IMR-90 (cell line): ENCODE results near the gene C1QC. TPM values are rescaled to one million over a fixed set of nuclear protein-coding genes. Genes with fewer than 3 reads are reported as not detected.

ENCODE experiments used
- ATAC-seq: fragments of 200-7000 bp; cut with Tn5 transposase; 2 replicates; pipeline ENCODE4 v1.9.1; 2020; ENCODE audit warnings: low read depth, mild to moderate bottlenecking, moderate library complexity
- BruUV-seq: library from RNA; stranded (reverse); fragments of 400-500 nt; replicated peaks from 2 replicates; lab custom pipeline; 2021; lab: Mats Ljungman, UMichigan
- CTCF ChIA-PET: fragments of 300-600 bp; formaldehyde crosslinking; extraction: SDS; loops from one replicate; lab custom pipeline; 2021; ENCODE audit warnings: antibody characterized with exemption; lab: Yijun Ruan, JAX
- POLR2A ChIA-PET: fragments of 300-600 bp; sonication (Branson Sonifier 250); formaldehyde crosslinking; loops from one replicate; lab custom pipeline; 2022; ENCODE audit warnings: antibody characterized with exemption; ENCODE audit not compliant: unreplicated experiment; lab: Charles Lee
- DNase-seq: peaks from one replicate; pipeline ENCODE4 v3.0.0; 2013
- H2AFZ ChIP-seq: replicated peaks from 2 replicates; pipeline ENCODE3; 2013; ENCODE audit warnings: low read length, mild to moderate bottlenecking; ENCODE audit not compliant: poor library complexity
- H2AK5ac ChIP-seq: 2 replicates; pipeline ENCODE4 v1.6.1; 2013; ENCODE audit warnings: low read depth, low read length, inconsistent platforms
- H2AK9ac ChIP-seq: replicated peaks from 2 replicates; pipeline ENCODE3; 2013; ENCODE audit warnings: mild to moderate bottlenecking, low read depth, low read length, moderate library complexity; ENCODE audit not compliant: poor library complexity
- H2BK120ac ChIP-seq: 2 replicates; pipeline ENCODE4 v1.6.1; 2013; ENCODE audit warnings: low read depth, low read length, inconsistent platforms
- H2BK15ac ChIP-seq: 3 replicates; pipeline ENCODE4 v1.6.1; 2013; ENCODE audit warnings: low read depth, low read length, inconsistent platforms
- H2BK20ac ChIP-seq: 2 replicates; pipeline ENCODE4 v1.6.1; 2013; ENCODE audit warnings: low read depth, mild to moderate bottlenecking, inconsistent platforms, low read length, moderate library complexity
- H2BK5ac ChIP-seq: 2 replicates; pipeline ENCODE4 v1.6.1; 2013; ENCODE audit warnings: mild to moderate bottlenecking, low read depth, low read length, inconsistent platforms; ENCODE audit not compliant: poor library complexity, severe bottlenecking
- H3K14ac ChIP-seq: replicated peaks from 2 replicates; pipeline ENCODE4 v1.6.1; 2013; ENCODE audit warnings: low read depth, low read length, inconsistent platforms
- H3K18ac ChIP-seq: 2 replicates; pipeline ENCODE4 v1.6.1; 2013; ENCODE audit warnings: low read depth, low read length, control low read depth
- H3K23ac ChIP-seq: 2 replicates; pipeline ENCODE4 v1.6.1; 2013; ENCODE audit warnings: low read depth, low read length, inconsistent platforms
- H3K27ac ChIP-seq: 2 replicates; pipeline ENCODE4 v1.5.1; 2013; ENCODE audit warnings: mild to moderate bottlenecking, control low read depth, low read length; ENCODE audit not compliant: insufficient read depth
- H3K27me3 ChIP-seq: 2 replicates; pipeline ENCODE4 v1.6.1; 2013; ENCODE audit warnings: low read length; ENCODE audit not compliant: control insufficient read depth, insufficient read depth
- H3K36me3 ChIP-seq: 2 replicates; pipeline ENCODE4 v1.6.1; 2013; ENCODE audit warnings: low read length, mixed read lengths; ENCODE audit not compliant: control insufficient read depth, insufficient read depth
- H3K4ac ChIP-seq: 2 replicates; pipeline ENCODE4 v1.6.1; 2013; ENCODE audit warnings: low read depth, low read length, inconsistent platforms
- H3K4me1 ChIP-seq: 2 replicates; pipeline ENCODE4 v1.6.1; 2013; ENCODE audit warnings: low read length, mixed read lengths; ENCODE audit not compliant: control insufficient read depth, insufficient read depth
- H3K4me2 ChIP-seq: 2 replicates; pipeline ENCODE4 v1.6.1; 2013; ENCODE audit warnings: low read depth, mild to moderate bottlenecking, control low read depth, low read length, moderate library complexity
- H3K4me3 ChIP-seq: 2 replicates; pipeline ENCODE4 v1.5.1; 2013; ENCODE audit warnings: low read depth, mild to moderate bottlenecking, control low read depth, low read length, moderate library complexity; ENCODE audit not compliant: insufficient read depth
- H3K56ac ChIP-seq: 2 replicates; pipeline ENCODE4 v1.6.1; 2013; ENCODE audit warnings: low read length, inconsistent platforms; ENCODE audit not compliant: insufficient read depth; ENCODE audit errors: extremely low read depth
- H3K79me1 ChIP-seq, 2 experiments: 2 replicates each; pipeline ENCODE4 v1.6.1; 2013; ENCODE audit warnings: low read length in 2 of 2, inconsistent platforms in 1 of 2, low read depth in 1 of 2
- H3K9ac ChIP-seq: 2 replicates; pipeline ENCODE4 v1.6.1; 2013; ENCODE audit warnings: low read depth, low read length, control low read depth
- H3K9me1 ChIP-seq: 2 replicates; pipeline ENCODE4 v1.6.1; 2013; ENCODE audit warnings: low read length, inconsistent platforms; ENCODE audit not compliant: insufficient read depth
- H3K9me3 ChIP-seq: 2 replicates; pipeline ENCODE4 v1.6.1; 2013; ENCODE audit warnings: low read length; ENCODE audit not compliant: control insufficient read depth, insufficient read depth
- H4K20me1 ChIP-seq: 2 replicates; pipeline ENCODE4 v1.6.1; 2013; ENCODE audit warnings: low read length, inconsistent platforms; ENCODE audit not compliant: insufficient read depth
- H4K5ac ChIP-seq: 2 replicates; pipeline ENCODE4 v1.6.1; 2013; ENCODE audit warnings: mild to moderate bottlenecking, low read depth, low read length, control low read depth
- H4K8ac ChIP-seq, 2 experiments: 2 replicates each; pipeline ENCODE4 v1.6.1; 2013; ENCODE audit warnings: low read depth in 2 of 2, low read length in 2 of 2, control low read depth in 1 of 2, inconsistent platforms in 1 of 2
- H4K91ac ChIP-seq: 2 replicates; pipeline ENCODE4 v1.6.1; 2013; ENCODE audit warnings: low read depth, low read length, inconsistent platforms; ENCODE audit not compliant: insufficient read depth
- MAFK ChIP-seq: IDR thresholded peaks from 2 replicates; pipeline ENCODE4 v1.6.1; 2012; ENCODE audit warnings: low read depth, low read length, improper control_type of control experiment
- RAD21 ChIP-seq: IDR thresholded peaks from 2 replicates; pipeline ENCODE4 v1.6.1; 2012; ENCODE audit warnings: low read length, improper control_type of control experiment
- SMC3 ChIP-seq: fragments of 150-350 bp; IDR thresholded peaks from 2 replicates; pipeline ENCODE4 v1.6.1; 2016; ENCODE audit warnings: low read depth, mild to moderate bottlenecking, antibody characterized with exemption, low read length, moderate library complexity
- WGBS, 2 experiments: methylation state at CpG; one replicate each; pipeline versions ENCODE4 v1.1.5 to v1.1.7; 2013; ENCODE audit warnings: missing lambda C conversion rate in 2 of 2; ENCODE audit not compliant: insufficient read length in 1 of 2; ENCODE audit errors: extremely low coverage in 2 of 2; 5-methylcytosine and 5-hydroxymethylcytosine counted together
- dilution Hi-C: fragments of 300-500 bp; cut with HindIII; formaldehyde crosslinking; loops from one replicate; pipeline ENCODE4 v1.14.3; 2018; ENCODE audit warnings: low sequenced_read_pairs; ENCODE audit not compliant: unreplicated experiment
- in situ Hi-C: fragments of 300-500 bp; cut with MboI; formaldehyde crosslinking; loops from 3 replicates; pipeline ENCODE4 v1.14.3; 2019; ENCODE audit warnings: low sequenced_read_pairs, inconsistent platforms, mixed read lengths
- intact Hi-C: fragments of 100-400 bp; cut with micrococcal nuclease; formaldehyde crosslinking; loops from 2 replicates; pipeline ENCODE4 v1.10.0; 2022
- polyA plus RNA-seq, 3 experiments: library from polyadenylated mRNA; depleted of rRNA; stranded (reverse); fragments of >200 nt; gene quantifications; 2 replicates each; pipeline ENCODE4 v1.2.3, GENCODE V29; 2012; ENCODE audit warnings: low replicate concordance in 1 of 3
- total RNA-seq: library from RNA; depleted of rRNA; stranded (reverse); fragments of >200 nt; gene quantifications from 2 replicates; pipeline ENCODE4 v1.2.3, GENCODE V29; 2012
- TF ChIP-seq, protein P1 (sequence below): fragments of 150-350 bp; IDR thresholded peaks from 2 replicates; pipeline ENCODE4 v1.6.1; 2017; ENCODE audit warnings: mild to moderate bottlenecking, antibody characterized with exemption, low read length, low read depth

The C1QC gene
- total and polyA plus RNA-seq, 2 of the 4 experiments (the other 2 are of a cell fraction), result not detected

DNA sequence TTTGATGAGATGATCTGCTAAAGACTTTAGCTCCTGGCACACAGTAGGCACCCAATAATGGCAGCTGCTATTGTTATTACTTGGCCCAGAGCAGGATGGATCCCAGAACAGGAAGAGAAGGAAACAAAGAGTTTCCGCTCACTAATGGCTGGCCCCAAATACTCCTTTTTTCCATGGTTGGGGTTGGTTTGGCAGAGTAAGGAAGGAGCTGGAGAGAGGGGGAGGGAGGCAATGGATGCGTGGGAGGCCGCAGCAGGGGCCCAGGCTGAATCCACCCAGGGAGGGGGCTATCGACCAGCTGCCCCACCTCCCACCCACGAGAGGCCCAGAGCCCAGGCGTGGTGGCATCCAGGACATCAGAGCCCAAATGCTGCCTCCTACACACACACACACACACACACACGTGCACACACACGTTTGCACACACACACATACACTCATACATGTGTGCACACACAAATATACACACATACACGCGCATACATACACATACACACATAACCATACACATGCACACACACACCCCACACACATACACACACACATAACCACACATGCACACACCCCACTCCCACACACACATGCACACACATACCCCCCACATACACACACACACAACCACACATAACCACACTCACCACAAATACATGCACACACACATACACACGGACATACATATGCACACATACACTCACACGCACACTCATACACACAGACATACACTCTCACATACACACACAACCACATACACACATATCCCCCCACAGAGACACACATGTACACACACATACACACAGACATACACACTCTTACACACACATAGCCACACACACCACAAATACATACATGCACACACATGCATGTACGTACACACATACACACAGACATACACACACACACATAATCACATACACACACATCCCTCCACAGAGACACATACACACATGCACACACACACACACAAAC lies 34.8 kb downstream of the C1QC start:
- no peak overlapping the region for H2AFZ ChIP-seq
- no peak overlapping the region for H3K14ac ChIP-seq
- H2BK120ac ChIP-seq, result no peak overlapping the region
- H3K79me1 ChIP-seq, result no peaks in the 10 kb centered on the region
- no peaks in the 10 kb centered on the region; the same call in 1 of the 2 replicates for H3K9me1 ChIP-seq
- BruUV-seq, result no TSS peak
- H2BK20ac ChIP-seq, result no peak overlapping the region
- no peak overlapping the region for H3K4ac ChIP-seq
- H4K91ac ChIP-seq, result no peak overlapping the region
- H3K23ac ChIP-seq, result no peak overlapping the region
- no peaks in the 10 kb centered on the region for H3K36me3 ChIP-seq
- no peak overlapping the region for H2AK9ac ChIP-seq
- in situ Hi-C loops (no loop called here), dilution Hi-C loops (no loop called here), intact Hi-C loops (no loop called here)
- no peaks in the 10 kb centered on the region for H3K9me3 ChIP-seq
- WGBS, 2 experiments, result 88% methylated on average over 5 of the region's 13 CpGs; no CpG with 5 or more reads in 1 of the 2 experiments
- no peak overlapping the region for H3K4me3 ChIP-seq
- peak overlapping the region; percentile 80 for H2BK5ac ChIP-seq
- H3K9ac ChIP-seq, result no peak overlapping the region
- DNase-seq (no peak), ATAC-seq (no peak)
- H4K5ac ChIP-seq, result no peak overlapping the region
- peaks cover 20% of the 10 kb centered on the region for H3K27me3 ChIP-seq
- no peak overlapping the region for H4K8ac ChIP-seq
- H3K18ac ChIP-seq, result no peak overlapping the region
- no peaks in the 10 kb centered on the region for H3K4me1 ChIP-seq
- no peak overlapping the region for H2AK5ac ChIP-seq
- no peaks in the 10 kb centered on the region for H4K20me1 ChIP-seq
- CTCF ChIA-PET, result no interaction called here
- no peak overlapping the region for H3K4me2 ChIP-seq
- H3K27ac ChIP-seq, result no peak overlapping the region
- H3K56ac ChIP-seq, result no peak overlapping the region
- no peak overlapping the region for H2BK15ac ChIP-seq
- POLR2A ChIA-PET, result no interaction called here
- TF ChIP-seq MAFK, result no peak
- TF ChIP-seq RAD21, result no peak
- TF ChIP-seq, protein P1, sequence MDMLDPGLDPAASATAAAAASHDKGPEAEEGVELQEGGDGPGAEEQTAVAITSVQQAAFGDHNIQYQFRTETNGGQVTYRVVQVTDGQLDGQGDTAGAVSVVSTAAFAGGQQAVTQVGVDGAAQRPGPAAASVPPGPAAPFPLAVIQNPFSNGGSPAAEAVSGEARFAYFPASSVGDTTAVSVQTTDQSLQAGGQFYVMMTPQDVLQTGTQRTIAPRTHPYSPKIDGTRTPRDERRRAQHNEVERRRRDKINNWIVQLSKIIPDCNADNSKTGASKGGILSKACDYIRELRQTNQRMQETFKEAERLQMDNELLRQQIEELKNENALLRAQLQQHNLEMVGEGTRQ, result no peak
- TF ChIP-seq SMC3, result no peak
